SU-DHL-6 (cell line): ENCODE measurements around the gene UBE2O.
"Not testable (repeated sequence)": the region's sequence is repeated elsewhere in the genome, so short reads cannot be mapped to it uniquely, and the experiment has no call there.

Experiments
- EZH2phosphoT487 ChIP-seq: fragments of 200-600 bp; sonication (generic), shearing (Covaris generic); conservative IDR thresholded peaks from 2 replicates; pipeline ENCODE4 v1.6.1; 2018; ENCODE audit warnings: mild to moderate bottlenecking, antibody characterized with exemption, low read length, moderate library complexity, mixed read lengths
- TF ChIP-seq, protein P1 (sequence below): fragments of 200-600 bp; sonication (generic); IDR thresholded peaks from one replicate; pipeline ENCODE4 v1.5.1; 2017; ENCODE audit warnings: antibody characterized with exemption, mild to moderate bottlenecking, low read length, moderate library complexity; ENCODE audit not compliant: insufficient read depth, poor library complexity, severe bottlenecking

DNA sequence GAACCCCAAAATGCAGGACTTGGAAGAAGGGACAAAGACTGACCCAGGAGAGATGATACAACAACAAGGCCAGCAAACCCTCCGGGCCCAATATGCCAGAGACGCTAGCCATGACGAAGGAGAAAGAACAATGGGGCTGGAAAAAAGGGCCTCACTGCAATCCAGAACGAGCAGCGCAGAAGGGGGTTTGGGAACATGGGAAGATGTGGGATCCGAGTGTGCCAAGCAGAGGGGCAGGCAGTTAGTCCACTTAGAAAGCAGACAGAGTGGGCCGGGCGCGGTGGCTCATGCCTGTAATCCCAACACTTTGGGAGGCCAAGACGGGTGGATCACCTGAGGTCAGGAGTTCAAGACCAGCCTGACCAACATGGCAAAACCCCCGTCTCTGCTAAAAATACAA, 106.0 kb downstream of the UBE2O start:
- TF ChIP-seq, protein P1, sequence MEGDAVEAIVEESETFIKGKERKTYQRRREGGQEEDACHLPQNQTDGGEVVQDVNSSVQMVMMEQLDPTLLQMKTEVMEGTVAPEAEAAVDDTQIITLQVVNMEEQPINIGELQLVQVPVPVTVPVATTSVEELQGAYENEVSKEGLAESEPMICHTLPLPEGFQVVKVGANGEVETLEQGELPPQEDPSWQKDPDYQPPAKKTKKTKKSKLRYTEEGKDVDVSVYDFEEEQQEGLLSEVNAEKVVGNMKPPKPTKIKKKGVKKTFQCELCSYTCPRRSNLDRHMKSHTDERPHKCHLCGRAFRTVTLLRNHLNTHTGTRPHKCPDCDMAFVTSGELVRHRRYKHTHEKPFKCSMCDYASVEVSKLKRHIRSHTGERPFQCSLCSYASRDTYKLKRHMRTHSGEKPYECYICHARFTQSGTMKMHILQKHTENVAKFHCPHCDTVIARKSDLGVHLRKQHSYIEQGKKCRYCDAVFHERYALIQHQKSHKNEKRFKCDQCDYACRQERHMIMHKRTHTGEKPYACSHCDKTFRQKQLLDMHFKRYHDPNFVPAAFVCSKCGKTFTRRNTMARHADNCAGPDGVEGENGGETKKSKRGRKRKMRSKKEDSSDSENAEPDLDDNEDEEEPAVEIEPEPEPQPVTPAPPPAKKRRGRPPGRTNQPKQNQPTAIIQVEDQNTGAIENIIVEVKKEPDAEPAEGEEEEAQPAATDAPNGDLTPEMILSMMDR = not testable (repeated sequence)
- TF ChIP-seq EZH2phosphoT487 = not testable (repeated sequence)
